Ascending aorta (tissue), 2 donors: Measurements from ENCODE around the gene CNNM3. TPM values are rescaled to one million over a fixed set of nuclear protein-coding genes. Genes with fewer than 3 reads are reported as not detected.

Experiments used
- DNase-seq, 2 donors: peaks; one replicate each; pipeline ENCODE4 v3.0.0-alpha.2; 2019; ENCODE audit warnings: low spot score in 2 of 2
- H3K27ac ChIP-seq, 2 donors: fragments of 200-600 bp; sonication (generic); one replicate each; pipeline ENCODE4 v1.5.1; 2016 to 2017; ENCODE audit warnings: mild to moderate bottlenecking in 1 of 2
- H3K27me3 ChIP-seq: fragments of 200-600 bp; sonication (generic); one replicate; pipeline ENCODE4 v1.5.1; 2017
- H3K36me3 ChIP-seq, 2 donors: fragments of 200-600 bp; sonication (generic); one replicate each; pipeline ENCODE4 v1.5.1; 2016
- H3K4me1 ChIP-seq, 2 donors: fragments of 200-600 bp; sonication (generic); one replicate each; pipeline ENCODE4 v1.5.1; 2016 to 2017; ENCODE audit warnings: mild to moderate bottlenecking in 1 of 2
- H3K4me3 ChIP-seq, 2 donors: fragments of 200-600 bp; sonication (generic); one replicate each; pipeline ENCODE4 v1.5.1; 2016 to 2017; ENCODE audit warnings: mild to moderate bottlenecking in 1 of 2
- H3K9me3 ChIP-seq, 2 donors: fragments of 200-600 bp; sonication (generic); one replicate each; pipeline ENCODE4 v1.5.1; 2016
- CTCF ChIP-seq, 3 experiments: fragments of 200-600 bp in 2 of 3; fragments of 450-650 bp in 1 of 3; sonication (generic) in 2 of 3; IDR thresholded peaks; one replicate each; pipeline ENCODE4 v1.5.1; 2016 to 2019; ENCODE audit warnings: antibody characterized with exemption in 3 of 3, mild to moderate bottlenecking in 1 of 3, moderate library complexity in 1 of 3
- intact Hi-C: fragments of 100-400 bp; cut with DNase I; formaldehyde crosslinking; loops from one replicate; pipeline ENCODE4 v1.15.1; 2023
- total RNA-seq: library from RNA; depleted of rRNA; stranded (reverse); fragments of >200 nt; gene quantifications from one replicate; pipeline ENCODE4 v1.1.0, GENCODE V29; 2016

Gene CNNM3
- total RNA-seq, 1 donor from 2014 or later, result 24.5 TPM

GRCh38 chr2:96883306-96883705 is 67.2 kb downstream of the CNNM3 start:
- TF ChIP-seq CTCF (IDR thresholded peaks at IDR 0.05), result no peak
- peaks cover 10 to 14% of the 10 kb centered on the region in 2 donors for H3K4me1 ChIP-seq
- no peak overlapping the region for H3K27ac ChIP-seq
- no peak for DNase-seq
- H3K27me3 ChIP-seq, result no peaks in the 10 kb centered on the region
- intact Hi-C loops, result no loop called here
- H3K36me3 ChIP-seq, result no peaks in the 10 kb centered on the region
- no peak overlapping the region for H3K4me3 ChIP-seq
- H3K9me3 ChIP-seq, result no peaks in the 10 kb centered on the region

Other genes starting within 250 kb of the CNNM3 start
- 56.1 TPM for gene KANSL3, start 178.0 kb upstream of the CNNM3 start, total RNA-seq
- gene FER1L5, start 173.5 kb upstream of the CNNM3 start, total RNA-seq, result not detected
- 9.5 TPM for gene LMAN2L, start 76.2 kb upstream of the CNNM3 start, total RNA-seq
- gene CNNM4, start 55.4 kb upstream of the CNNM3 start, total RNA-seq, result 2.7 TPM
- gene ANKRD23, start 27.8 kb downstream of the CNNM3 start, total RNA-seq, result 4.0 TPM
- gene ANKRD39, start 41.7 kb downstream of the CNNM3 start, total RNA-seq, result 2.3 TPM
- 56.9 TPM for gene SEMA4C, start 53.8 kb downstream of the CNNM3 start, total RNA-seq
- gene FAM178B, start 170.3 kb downstream of the CNNM3 start, total RNA-seq, result not detected